GM21381 (cell line): ENCODE measurements around the gene MICAL3.
"Not testable (repeated sequence)": the region's sequence is repeated elsewhere in the genome, so short reads cannot be mapped to it uniquely, and the experiment has no call there.

Experiments used
- ATAC-seq: cut with Tn5 transposase; IDR thresholded peaks from one replicate; pipeline ENCODE4 v1.9.1; 2021; ENCODE audit warnings: mild to moderate bottlenecking, moderate library complexity; ENCODE audit not compliant: unreplicated experiment

The MICAL3 gene

GRCh38 chr22:17941471-17942406 is 82.6 kb downstream of the MICAL3 start:
- ATAC-seq, result no peak

GRCh38 chr22:17939579-17939978 is 84.8 kb downstream of the MICAL3 start:
- no peak for ATAC-seq

- ATAC-seq, result no peak
Observed at GRCh38 chr22:17939011-17939410, 85.3 kb downstream of the MICAL3 start.

GRCh38 chr22:17938484-17938924 is 85.9 kb downstream of the MICAL3 start:
- ATAC-seq, result no peak

- not testable (repeated sequence) for ATAC-seq
Observed at GRCh38 chr22:17932457-17932856, 91.9 kb downstream of the MICAL3 start.

- no peak for ATAC-seq
Observed at GRCh38 chr22:17931400-17931825, 92.9 kb downstream of the MICAL3 start.

GRCh38 chr22:17930455-17931313 is 93.7 kb downstream of the MICAL3 start:
- ATAC-seq, result no peak

- no peak for ATAC-seq
Observed at GRCh38 chr22:17929909-17930308, 94.5 kb downstream of the MICAL3 start.

GRCh38 chr22:17928391-17928790 is 96.0 kb downstream of the MICAL3 start:
- ATAC-seq, result no peak

- ATAC-seq, result no peak
Observed at GRCh38 chr22:17927062-17927461, 97.3 kb downstream of the MICAL3 start.

- no peak for ATAC-seq
Observed at GRCh38 chr22:17926516-17926915, 97.8 kb downstream of the MICAL3 start.

GRCh38 chr22:17925431-17925841 is 98.9 kb downstream of the MICAL3 start:
- ATAC-seq, result no peak

- no peak for ATAC-seq
Observed at GRCh38 chr22:17924735-17925364, 99.5 kb downstream of the MICAL3 start.

- ATAC-seq, result no peak
Observed at GRCh38 chr22:17924076-17924475, 100.3 kb downstream of the MICAL3 start.

GRCh38 chr22:17922925-17923903 is 101.1 kb downstream of the MICAL3 start:
- ATAC-seq, result no peak

GRCh38 chr22:17921871-17922821 is 102.2 kb downstream of the MICAL3 start:
- no peak for ATAC-seq

GRCh38 chr22:17920992-17921650 is 103.2 kb downstream of the MICAL3 start:
- ATAC-seq, result no peak

- ATAC-seq, result no peak
Observed at GRCh38 chr22:17920145-17920605, 104.2 kb downstream of the MICAL3 start.
